HG03354 (cell line): Measurements from ENCODE around the gene BAX.
"Not testable (repeated sequence)": the region's sequence is repeated elsewhere in the genome, so short reads cannot be mapped to it uniquely, and the experiment has no call there.

Experiments used
- ATAC-seq: cut with Tn5 transposase; IDR thresholded peaks from one replicate; pipeline ENCODE4 v1.9.1; 2021; ENCODE audit warnings: mild to moderate bottlenecking; ENCODE audit not compliant: unreplicated experiment, poor library complexity, severe bottlenecking

BAX gene

GRCh38 chr19:48927692-48928091 is 27.0 kb upstream of the BAX start:
- ATAC-seq: not testable (repeated sequence)

GRCh38 chr19:48928164-48929025 is 26.3 kb upstream of the BAX start:
- ATAC-seq: no peak

GRCh38 chr19:48933382-48933932 is 21.2 kb upstream of the BAX start, which contains the start of gene DHDH:
TSS of gene DHDH (plus strand) at chr19:48933699. CDS start at chr19:48933722, 23 bp downstream.
- no peak for ATAC-seq

- ATAC-seq: no peak
Observed at GRCh38 chr19:48934837-48935236, 19.8 kb upstream of the BAX start.

- ATAC-seq: no peak
Observed at GRCh38 chr19:48935864-48936263, 18.8 kb upstream of the BAX start.

- no peak for ATAC-seq
Observed at GRCh38 chr19:48938256-48938655, 16.4 kb upstream of the BAX start.

- no peak for ATAC-seq
Observed at GRCh38 chr19:48940902-48941301, 13.8 kb upstream of the BAX start.

- no peak for ATAC-seq
Observed at GRCh38 chr19:48943081-48943480, 11.6 kb upstream of the BAX start.

GRCh38 chr19:48945415-48945814 is 9.3 kb upstream of the BAX start:
- ATAC-seq: no peak

- ATAC-seq: no peak
Observed at GRCh38 chr19:48945817-48946216, 8.9 kb upstream of the BAX start.

GRCh38 chr19:48946463-48947257 is 8.0 kb upstream of the BAX start:
- no peak for ATAC-seq

GRCh38 chr19:48947258-48947542 is 7.5 kb upstream of the BAX start:
- no peak for ATAC-seq

- no peak for ATAC-seq
Observed at GRCh38 chr19:48950159-48950558, 4.5 kb upstream of the BAX start.

GRCh38 chr19:48950830-48951519 is 3.7 kb upstream of the BAX start:
- ATAC-seq: no peak

- ATAC-seq: no peak
Observed at GRCh38 chr19:48953141-48953540, 1.5 kb upstream of the BAX start.

GRCh38 chr19:48953990-48954594 is 583 bp upstream of the BAX start:
- ATAC-seq: no peak

GRCh38 chr19:48955308-48955958 is 758 bp downstream of the BAX start:
- ATAC-seq: no peak

GRCh38 chr19:48958006-48958405 is 3.3 kb downstream of the BAX start:
- ATAC-seq: no peak
